GM20000 (cell line): ENCODE data around the gene ATG5.

Source experiments
- DNase-seq: peaks from one replicate; pipeline ENCODE4 v3.0.0; 2012; ENCODE audit warnings: low spot score
- TF ChIP-seq, protein P1 (sequence below): IDR thresholded peaks from 2 replicates; pipeline ENCODE4 v1.5.1; 2012; ENCODE audit warnings: mild to moderate bottlenecking, control low read depth; ENCODE audit errors: extremely low read depth, missing control alignments

Gene ATG5

GRCh38 chr6:106250953-106251352 is 74.6 kb downstream of the ATG5 start:
- no peak for DNase-seq
- TF ChIP-seq, protein P1, sequence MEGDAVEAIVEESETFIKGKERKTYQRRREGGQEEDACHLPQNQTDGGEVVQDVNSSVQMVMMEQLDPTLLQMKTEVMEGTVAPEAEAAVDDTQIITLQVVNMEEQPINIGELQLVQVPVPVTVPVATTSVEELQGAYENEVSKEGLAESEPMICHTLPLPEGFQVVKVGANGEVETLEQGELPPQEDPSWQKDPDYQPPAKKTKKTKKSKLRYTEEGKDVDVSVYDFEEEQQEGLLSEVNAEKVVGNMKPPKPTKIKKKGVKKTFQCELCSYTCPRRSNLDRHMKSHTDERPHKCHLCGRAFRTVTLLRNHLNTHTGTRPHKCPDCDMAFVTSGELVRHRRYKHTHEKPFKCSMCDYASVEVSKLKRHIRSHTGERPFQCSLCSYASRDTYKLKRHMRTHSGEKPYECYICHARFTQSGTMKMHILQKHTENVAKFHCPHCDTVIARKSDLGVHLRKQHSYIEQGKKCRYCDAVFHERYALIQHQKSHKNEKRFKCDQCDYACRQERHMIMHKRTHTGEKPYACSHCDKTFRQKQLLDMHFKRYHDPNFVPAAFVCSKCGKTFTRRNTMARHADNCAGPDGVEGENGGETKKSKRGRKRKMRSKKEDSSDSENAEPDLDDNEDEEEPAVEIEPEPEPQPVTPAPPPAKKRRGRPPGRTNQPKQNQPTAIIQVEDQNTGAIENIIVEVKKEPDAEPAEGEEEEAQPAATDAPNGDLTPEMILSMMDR: no peak

- TF ChIP-seq, protein P1: no peak
These were observed 75.9 kb downstream of the ATG5 start for GRCh38 chr6:106249658-106250057.

DNA sequence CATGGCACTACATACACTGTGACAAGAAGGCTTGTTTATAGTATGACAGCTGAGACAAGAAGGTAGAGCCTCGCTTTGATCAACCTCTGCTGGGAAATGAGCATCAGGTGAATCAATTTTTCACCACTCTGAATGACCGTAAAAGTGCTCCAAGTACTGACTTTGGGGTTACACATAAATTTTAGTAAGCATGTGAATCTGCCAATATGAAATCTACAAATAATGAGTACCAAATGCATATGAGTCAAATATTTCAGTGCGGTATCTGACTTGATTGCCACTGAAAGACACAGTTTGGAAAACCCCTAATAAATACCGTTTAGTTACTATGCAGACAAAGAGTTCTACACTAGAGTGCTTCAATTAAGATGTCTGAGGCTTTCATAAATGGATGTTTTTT is 77.8 kb downstream of the ATG5 start:
- no peak for DNase-seq
- TF ChIP-seq, protein P1: no peak

More at GRCh38 chr6:106249658-106250057, 75.9 kb downstream of the ATG5 start:
- no peak for DNase-seq

GRCh38 chr6:106247293-106247692 is 78.3 kb downstream of the ATG5 start:
- TF ChIP-seq, protein P1: no peak
- no peak for DNase-seq

DNA sequence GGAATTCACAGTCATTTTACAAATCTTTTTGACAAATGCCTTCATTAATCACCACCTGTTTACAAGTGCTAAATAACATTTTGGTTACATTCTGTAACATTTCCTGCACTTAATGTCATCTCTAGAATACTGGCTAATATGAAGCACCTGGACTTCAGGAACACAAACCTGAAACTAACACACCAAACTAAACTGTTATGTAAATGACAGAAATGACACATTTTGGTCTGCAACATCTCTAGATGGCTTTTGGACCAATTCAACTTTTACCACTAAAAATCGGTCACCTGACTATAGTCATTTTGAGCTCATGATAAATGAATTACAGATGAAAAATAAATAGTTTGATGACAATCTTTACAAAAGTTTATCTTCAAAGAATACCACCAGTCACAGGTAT is 80.6 kb downstream of the ATG5 start:
- TF ChIP-seq, protein P1: no peak

GRCh38 chr6:106244521-106244920 is 81.0 kb downstream of the ATG5 start:
- DNase-seq: no peak
- TF ChIP-seq, protein P1: no peak

More for the DNA sequence above, 80.6 kb downstream of the ATG5 start:
- no peak for DNase-seq

DNA sequence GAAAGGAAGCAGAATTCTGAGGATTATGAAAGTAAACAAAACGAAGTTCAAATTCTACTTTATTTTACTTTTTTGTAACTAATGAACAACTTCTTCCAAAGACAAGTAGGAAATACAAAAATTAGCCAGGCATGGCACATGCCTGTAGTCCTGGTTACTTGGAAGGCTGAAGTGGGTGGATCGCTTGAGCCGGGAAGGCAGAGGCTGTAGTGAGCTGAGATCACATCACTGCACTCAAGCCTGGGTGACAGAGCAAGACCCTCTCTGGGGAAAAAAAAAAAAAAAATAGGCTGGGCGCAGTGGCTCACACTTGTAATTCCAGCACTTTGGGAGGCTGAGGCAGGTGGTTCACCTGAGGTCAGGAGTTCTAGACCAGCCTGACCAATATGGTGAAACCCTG is 82.3 kb downstream of the ATG5 start:
- TF ChIP-seq, protein P1: no peak
- no peak for DNase-seq

DNA sequence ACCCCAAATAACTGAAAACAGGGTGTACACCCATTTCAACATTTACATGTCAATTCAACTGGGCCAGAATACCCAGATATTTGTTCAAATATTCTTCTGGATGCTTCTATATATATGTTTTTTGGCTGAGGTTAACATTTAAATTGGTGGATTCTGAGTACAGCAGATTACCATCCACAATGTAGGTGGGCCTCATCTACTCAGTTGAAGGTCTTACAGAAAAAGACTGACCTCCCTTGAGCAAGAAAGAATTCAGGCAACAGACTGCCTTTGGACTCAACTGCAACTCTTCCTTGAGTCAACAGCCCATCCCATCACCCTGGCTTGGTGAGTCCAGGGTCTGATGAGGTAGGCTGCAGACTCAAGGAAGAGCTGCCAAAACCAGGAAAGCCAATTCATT is 84.1 kb downstream of the ATG5 start:
- TF ChIP-seq, protein P1: no peak
- DNase-seq: no peak
